Activated T-helper 1 cell treated with anti-CD3 and anti-CD28 coated beads, Interleukin-2, amount 50 U/mL, for 16 hours (primary cell): Measurements from ENCODE around the gene TMEM154.
"Not testable (repeated sequence)": the region's sequence is repeated elsewhere in the genome, so short reads cannot be mapped to it uniquely, and the experiment has no call there.

Experiments
- DNase-seq, 2 donors: peaks; one replicate each; pipeline ENCODE4 v3.0.0-alpha.2; 2020; ENCODE audit warnings: low read depth in 1 of 2, low spot score in 1 of 2

TMEM154 gene

GRCh38 chr4:152668338-152668964, 11.3 kb downstream of the TMEM154 start:
- no peak for DNase-seq

GRCh38 chr4:152667781-152668180, 12.0 kb downstream of the TMEM154 start:
- DNase-seq = no peak

- no peak for DNase-seq
Measured at GRCh38 chr4:152666946-152667345, 12.9 kb downstream of the TMEM154 start.

- no peak for DNase-seq
Measured at GRCh38 chr4:152665691-152666395, 14.0 kb downstream of the TMEM154 start.

GRCh38 chr4:152664067-152664378, 15.8 kb downstream of the TMEM154 start:
- DNase-seq = not testable (repeated sequence)

GRCh38 chr4:152663203-152664066, 16.4 kb downstream of the TMEM154 start:
- no peak for DNase-seq

- DNase-seq = no peak
Measured at GRCh38 chr4:152661649-152662048, 18.1 kb downstream of the TMEM154 start.

GRCh38 chr4:152660526-152660925, 19.3 kb downstream of the TMEM154 start:
- no peak for DNase-seq

- no peak for DNase-seq
Measured at GRCh38 chr4:152659806-152660205, 20.0 kb downstream of the TMEM154 start.

- no peak for DNase-seq
Measured at GRCh38 chr4:152657657-152658056, 22.1 kb downstream of the TMEM154 start.

- no peak for DNase-seq
Measured at GRCh38 chr4:152655272-152656129, 24.3 kb downstream of the TMEM154 start.

- no peak for DNase-seq
Measured at GRCh38 chr4:152652102-152652501, 27.7 kb downstream of the TMEM154 start.

- DNase-seq = no peak
Measured at GRCh38 chr4:152651473-152652060, 28.2 kb downstream of the TMEM154 start.

- DNase-seq = no peak
Measured at GRCh38 chr4:152646221-152646620, 33.6 kb downstream of the TMEM154 start.

GRCh38 chr4:152644130-152644529, 35.7 kb downstream of the TMEM154 start:
- no peak for DNase-seq

GRCh38 chr4:152643153-152644035, 36.4 kb downstream of the TMEM154 start:
- DNase-seq = no peak

GRCh38 chr4:152640058-152640921, 39.5 kb downstream of the TMEM154 start:
- no peak for DNase-seq

- DNase-seq = no peak
Measured at GRCh38 chr4:152635851-152636250, 43.9 kb downstream of the TMEM154 start.
